Esophagus squamous epithelium (tissue), 5 donors: ENCODE results near the gene GRK1. TPM values are rescaled to one million over a fixed set of nuclear protein-coding genes. Genes with fewer than 3 reads are reported as not detected.

Source experiments
- DNase-seq: peaks from one replicate; lab custom pipeline; 2025; lab: John Stamatoyannopoulos, UW
- H3K27ac ChIP-seq, 4 donors: fragments of 200-600 bp; sonication (generic); one replicate each; pipeline ENCODE4 v1.5.1; 2016 to 2019; ENCODE audit warnings: mild to moderate bottlenecking in 1 of 4
- H3K27me3 ChIP-seq, 4 donors: fragments of 200-600 bp; sonication (generic); 1 replicate in 3 of 4; 2 replicates in 1 of 4; pipeline versions ENCODE4 v1.5.1 to v1.6.0; 2017 to 2021; ENCODE audit warnings: antibody characterized with exemption in 1 of 4
- H3K36me3 ChIP-seq, 3 donors: fragments of 200-600 bp; sonication (generic); one replicate each; pipeline ENCODE4 v1.5.1; 2016 to 2019
- H3K4me1 ChIP-seq, 3 donors: fragments of 200-600 bp; sonication (generic); one replicate each; pipeline ENCODE4 v1.5.1; 2017 to 2019
- H3K4me3 ChIP-seq, 4 donors: fragments of 200-600 bp; sonication (generic); 1 replicate in 3 of 4; 2 replicates in 1 of 4; pipeline ENCODE4 v1.5.1; 2016 to 2019; ENCODE audit warnings: mild to moderate bottlenecking in 2 of 4, moderate library complexity in 1 of 4
- H3K9me3 ChIP-seq, 3 donors: fragments of 200-600 bp; sonication (generic); one replicate each; pipeline ENCODE4 v1.5.1; 2016 to 2019
- POLR2A ChIP-seq, 4 donors: fragments of 450-650 bp; IDR thresholded peaks; one replicate each; pipeline ENCODE4 v1.6.1; 2017; ENCODE audit warnings: antibody characterized with exemption in 4 of 4, mild to moderate bottlenecking in 4 of 4, moderate library complexity in 3 of 4
- WGBS, 2 donors: methylation state at CpG; one replicate each; pipeline ENCODE4 v1.1.5; 2018; 5-methylcytosine and 5-hydroxymethylcytosine counted together
- intact Hi-C: fragments of 100-400 bp; cut with DNase I; formaldehyde crosslinking; loops from one replicate; pipeline ENCODE4 v1.15.0; 2022
- total RNA-seq, 4 donors: library from RNA; depleted of rRNA; stranded (reverse); fragments of >200 nt; gene quantifications; one replicate each; pipeline ENCODE4 v1.1.0, GENCODE V29; 2016
- TF ChIP-seq, protein P1 (sequence below), 6 experiments: fragments of 450-650 bp in 4 of 6; fragments of 200-600 bp in 2 of 6; sonication (generic) in 2 of 6; IDR thresholded peaks; one replicate each; pipeline ENCODE4 v1.5.1; 2016 to 2019; ENCODE audit warnings: antibody characterized with exemption in 6 of 6, mild to moderate bottlenecking in 4 of 6, moderate library complexity in 4 of 6
- donor health status: DM: yes; HTN: yes; CAD: no.

The GRK1 gene
- total RNA-seq, 4 donors from 2014 or later: not detected

DNA sequence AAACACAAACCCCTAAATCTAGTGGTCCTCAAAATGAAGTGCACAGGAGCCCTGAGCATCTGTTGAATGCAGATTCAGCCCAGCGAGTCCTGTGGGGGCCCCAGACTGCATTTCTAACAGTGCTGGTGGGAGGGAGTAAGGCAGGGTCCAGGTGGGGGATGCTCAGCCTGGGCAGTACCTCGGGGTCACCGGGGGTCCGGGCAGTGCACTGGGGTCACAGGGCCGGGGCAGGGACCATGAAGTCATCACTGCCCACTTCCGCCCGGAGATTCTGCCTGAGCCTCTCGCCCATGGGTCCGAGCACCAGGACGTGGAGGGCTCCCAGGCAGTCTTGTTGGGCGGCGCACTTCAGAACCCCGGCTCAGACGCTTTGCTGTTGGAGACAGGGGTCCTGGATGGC is 8.2 kb upstream of the GRK1 start:
- Histone ChIP-seq H3K4me3 (no peak overlapping the region), H3K9me3 (peaks cover 0 to 8% (median 0%) of the 10 kb centered on the region in 3 donors), H3K36me3 (no peaks in the 10 kb centered on the region), H3K27me3 (peaks cover 0 to 10% (median 0%) of the 10 kb centered on the region in 4 donors), H3K27ac (no peak overlapping the region), H3K4me1 (peaks cover 0 to 6% (median 0%) of the 10 kb centered on the region in 3 donors)
- WGBS, 2 donors: no CpG with 5 or more reads among the region's 14 CpGs
- DNase-seq: no peak
- intact Hi-C loops: no loop called here
- TF ChIP-seq POLR2A (IDR thresholded peaks at IDR 0.05): no peak
- TF ChIP-seq, protein P1, sequence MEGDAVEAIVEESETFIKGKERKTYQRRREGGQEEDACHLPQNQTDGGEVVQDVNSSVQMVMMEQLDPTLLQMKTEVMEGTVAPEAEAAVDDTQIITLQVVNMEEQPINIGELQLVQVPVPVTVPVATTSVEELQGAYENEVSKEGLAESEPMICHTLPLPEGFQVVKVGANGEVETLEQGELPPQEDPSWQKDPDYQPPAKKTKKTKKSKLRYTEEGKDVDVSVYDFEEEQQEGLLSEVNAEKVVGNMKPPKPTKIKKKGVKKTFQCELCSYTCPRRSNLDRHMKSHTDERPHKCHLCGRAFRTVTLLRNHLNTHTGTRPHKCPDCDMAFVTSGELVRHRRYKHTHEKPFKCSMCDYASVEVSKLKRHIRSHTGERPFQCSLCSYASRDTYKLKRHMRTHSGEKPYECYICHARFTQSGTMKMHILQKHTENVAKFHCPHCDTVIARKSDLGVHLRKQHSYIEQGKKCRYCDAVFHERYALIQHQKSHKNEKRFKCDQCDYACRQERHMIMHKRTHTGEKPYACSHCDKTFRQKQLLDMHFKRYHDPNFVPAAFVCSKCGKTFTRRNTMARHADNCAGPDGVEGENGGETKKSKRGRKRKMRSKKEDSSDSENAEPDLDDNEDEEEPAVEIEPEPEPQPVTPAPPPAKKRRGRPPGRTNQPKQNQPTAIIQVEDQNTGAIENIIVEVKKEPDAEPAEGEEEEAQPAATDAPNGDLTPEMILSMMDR (IDR thresholded peaks at IDR 0.05): no peak

DNA sequence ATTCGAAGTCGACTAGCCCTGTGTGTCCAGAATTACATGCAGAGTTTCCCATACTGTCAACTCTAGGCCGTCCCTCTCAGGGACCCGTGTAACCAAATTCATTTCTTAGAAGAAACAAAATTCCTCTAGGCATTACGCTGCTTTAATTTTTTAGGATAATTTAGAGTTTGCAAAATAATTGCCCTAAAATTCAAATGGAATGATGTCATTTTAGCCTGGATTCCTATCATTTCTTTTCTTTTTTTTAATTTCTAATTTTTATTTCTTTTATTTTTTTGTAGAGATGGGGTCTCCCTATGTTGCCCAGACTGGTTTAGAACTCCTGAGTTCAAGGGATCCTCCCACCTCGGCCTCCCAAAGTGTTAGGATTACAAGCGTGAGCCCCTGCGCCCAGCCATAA is 7.7 kb upstream of the GRK1 start:
- Histone ChIP-seq H3K4me3 (no peak overlapping the region), H3K36me3 (no peaks in the 10 kb centered on the region), H3K27ac (no peak overlapping the region), H3K9me3 (peaks cover 0 to 8% (median 0%) of the 10 kb centered on the region in 3 donors), H3K4me1 (peaks cover 0 to 6% (median 0%) of the 10 kb centered on the region in 3 donors), H3K27me3 (peaks cover 0 to 10% (median 0%) of the 10 kb centered on the region in 4 donors)
- DNase-seq: no peak
- WGBS, 2 donors: 88 to 91% methylated on average over 8 of the region's 8 CpGs
- TF ChIP-seq, protein P1 (IDR thresholded peaks at IDR 0.05): no peak
- no peak for TF ChIP-seq POLR2A (IDR thresholded peaks at IDR 0.05)
- intact Hi-C loops: no loop called here

DNA sequence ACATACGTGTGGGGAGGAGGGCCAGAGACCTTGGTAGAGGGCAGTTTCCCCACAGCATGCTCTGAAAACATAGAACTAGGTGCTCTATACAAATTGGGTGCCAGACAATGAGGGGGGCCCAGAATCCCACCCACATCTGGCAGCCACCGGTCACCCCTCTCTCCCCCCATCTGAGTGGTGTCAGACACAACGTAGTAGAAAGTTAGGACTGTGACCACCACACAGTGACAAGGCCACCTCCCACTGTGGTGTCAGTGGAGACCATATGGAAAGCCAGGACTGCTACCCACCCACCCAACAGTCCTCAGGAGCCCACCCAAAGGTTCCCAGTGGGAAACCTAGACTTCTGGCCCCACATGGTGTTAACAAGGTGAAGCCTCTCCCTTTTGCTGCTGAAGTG is 7.0 kb upstream of the GRK1 start:
- Histone ChIP-seq H3K27ac (no peak overlapping the region), H3K27me3 (peaks cover 0 to 15% (median 0%) of the 10 kb centered on the region in 4 donors), H3K36me3 (no peaks in the 10 kb centered on the region), H3K4me1 (peaks cover 0 to 6% (median 0%) of the 10 kb centered on the region in 3 donors), H3K4me3 (no peak overlapping the region), H3K9me3 (peaks cover 0 to 8% (median 0%) of the 10 kb centered on the region in 3 donors)
- no peak for DNase-seq
- intact Hi-C loops: no loop called here
- TF ChIP-seq, protein P1 (IDR thresholded peaks at IDR 0.05): no peak
- TF ChIP-seq POLR2A (IDR thresholded peaks at IDR 0.05): no peak
- WGBS, 2 donors: 75 to 89% methylated on average over 2 to 3 of the region's 3 CpGs

DNA sequence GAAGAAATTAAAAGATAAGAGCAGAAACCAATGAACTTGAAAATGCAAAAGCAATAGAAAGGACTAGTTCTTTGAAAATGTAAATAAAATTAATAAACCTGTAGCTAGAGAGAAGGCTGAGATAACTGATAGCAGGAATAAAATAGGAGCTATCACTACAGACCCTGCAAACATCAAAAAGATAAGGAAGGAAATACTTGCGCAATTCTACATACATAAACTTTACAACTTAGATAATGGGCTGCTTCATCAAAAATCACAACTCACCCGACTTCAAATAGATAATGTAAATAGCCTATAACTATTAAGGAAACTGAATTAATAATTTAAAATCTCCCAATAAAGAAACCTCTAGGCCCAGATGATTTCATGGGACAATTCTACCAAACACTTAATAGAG is 5.5 kb upstream of the GRK1 start:
- Histone ChIP-seq H3K4me1 (peaks cover 0 to 6% (median 0%) of the 10 kb centered on the region in 3 donors), H3K27ac (no peak overlapping the region), H3K27me3 (peaks cover 0 to 21% (median 0%) of the 10 kb centered on the region in 4 donors), H3K4me3 (no peak overlapping the region), H3K36me3 (no peaks in the 10 kb centered on the region), H3K9me3 (peaks cover 0 to 8% (median 0%) of the 10 kb centered on the region in 3 donors)
- no peak for DNase-seq
- TF ChIP-seq, protein P1 (IDR thresholded peaks at IDR 0.05): no peak
- TF ChIP-seq POLR2A (IDR thresholded peaks at IDR 0.05): no peak
- 80 to 91% methylated on average over 2 of the region's 2 CpGs for WGBS, 2 donors
- intact Hi-C loops: no loop called here

DNA sequence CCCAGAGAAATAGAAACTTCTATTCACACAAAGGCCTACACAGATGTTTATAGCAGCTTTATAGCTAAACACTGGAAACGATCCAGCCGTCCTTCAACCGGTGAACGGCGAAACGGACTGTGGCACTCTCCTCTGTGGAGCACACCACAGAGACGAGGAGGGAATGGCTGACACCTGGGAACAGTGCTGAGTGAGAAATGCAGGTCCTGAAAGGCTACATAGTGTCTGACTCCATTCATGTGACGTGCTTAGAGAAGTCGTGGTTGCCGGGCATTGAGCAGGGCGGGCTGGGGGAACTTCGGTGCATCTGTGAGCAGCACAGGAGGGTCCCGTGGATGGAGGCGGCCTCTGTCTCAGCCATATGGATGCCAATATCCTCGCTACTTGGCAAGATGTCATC is 3.1 kb upstream of the GRK1 start:
- Histone ChIP-seq H3K36me3 (no peaks in the 10 kb centered on the region), H3K27ac (no peak overlapping the region), H3K9me3 (peaks cover 0 to 8% (median 0%) of the 10 kb centered on the region in 3 donors), H3K27me3 (peaks cover 0 to 11% (median 0%) of the 10 kb centered on the region in 4 donors), H3K4me3 (no peak overlapping the region), H3K4me1 (no peaks in the 10 kb centered on the region)
- intact Hi-C loops: no loop called here
- no peak for DNase-seq
- 69 to 79% methylated on average over 8 to 15 of the region's 15 CpGs for WGBS, 2 donors
- TF ChIP-seq POLR2A (IDR thresholded peaks at IDR 0.05): no peak
- TF ChIP-seq, protein P1 (IDR thresholded peaks at IDR 0.05): no peak
